Mammary epithelial cell (primary cell): ENCODE results near the gene H6PD.

Experiments
- EZH2 ChIP-seq: IDR thresholded peaks from 2 replicates; pipeline ENCODE4 v1.6.1; 2012; ENCODE audit warnings: low read length, inconsistent platforms, borderline replicate concordance
- TF ChIP-seq, protein P1 (sequence below), 2 donors: IDR thresholded peaks in 1 of 2; conservative IDR thresholded peaks in 1 of 2; 2 replicates each; pipeline ENCODE4 v1.5.1; 2011 to 2012; ENCODE audit warnings: inconsistent platforms in 2 of 2, low read length in 2 of 2, mild to moderate bottlenecking in 2 of 2, control low read depth in 1 of 2, low read depth in 1 of 2; ENCODE audit not compliant: insufficient read depth in 1 of 2; ENCODE audit errors: extremely low read depth in 1 of 2

DNA sequence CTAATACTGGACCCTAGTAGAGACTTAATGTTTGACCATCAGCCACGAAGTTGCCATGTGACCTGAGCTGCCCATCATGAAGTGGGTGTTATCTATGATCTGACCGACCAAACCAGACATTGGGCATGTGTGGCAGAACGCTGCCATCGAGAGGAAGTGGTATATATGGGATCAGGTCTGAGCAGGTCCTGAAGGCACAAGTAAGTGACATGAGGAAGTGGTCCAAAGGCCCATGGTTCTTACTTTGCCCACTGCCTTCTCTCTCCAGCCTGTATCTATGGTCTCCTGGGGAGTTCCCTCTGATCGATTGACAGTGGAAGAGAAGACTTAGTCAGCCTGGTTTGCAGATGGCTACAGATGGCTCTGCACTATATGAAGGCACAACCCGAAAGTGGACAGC is 66.0 kb downstream of the H6PD start:
- no peak for TF ChIP-seq EZH2
- TF ChIP-seq, protein P1, sequence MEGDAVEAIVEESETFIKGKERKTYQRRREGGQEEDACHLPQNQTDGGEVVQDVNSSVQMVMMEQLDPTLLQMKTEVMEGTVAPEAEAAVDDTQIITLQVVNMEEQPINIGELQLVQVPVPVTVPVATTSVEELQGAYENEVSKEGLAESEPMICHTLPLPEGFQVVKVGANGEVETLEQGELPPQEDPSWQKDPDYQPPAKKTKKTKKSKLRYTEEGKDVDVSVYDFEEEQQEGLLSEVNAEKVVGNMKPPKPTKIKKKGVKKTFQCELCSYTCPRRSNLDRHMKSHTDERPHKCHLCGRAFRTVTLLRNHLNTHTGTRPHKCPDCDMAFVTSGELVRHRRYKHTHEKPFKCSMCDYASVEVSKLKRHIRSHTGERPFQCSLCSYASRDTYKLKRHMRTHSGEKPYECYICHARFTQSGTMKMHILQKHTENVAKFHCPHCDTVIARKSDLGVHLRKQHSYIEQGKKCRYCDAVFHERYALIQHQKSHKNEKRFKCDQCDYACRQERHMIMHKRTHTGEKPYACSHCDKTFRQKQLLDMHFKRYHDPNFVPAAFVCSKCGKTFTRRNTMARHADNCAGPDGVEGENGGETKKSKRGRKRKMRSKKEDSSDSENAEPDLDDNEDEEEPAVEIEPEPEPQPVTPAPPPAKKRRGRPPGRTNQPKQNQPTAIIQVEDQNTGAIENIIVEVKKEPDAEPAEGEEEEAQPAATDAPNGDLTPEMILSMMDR (conservative IDR thresholded peaks at IDR 0.05 in 1 of 2, IDR thresholded peaks at IDR 0.05 in 1 of 2; ENCODE audit: extremely low read depth in 1 of 2, insufficient read depth in 1 of 2, low read depth in 1 of 2, low read length in 2 of 2) = no peak
